HG02870 (cell line): ENCODE measurements around the gene AKAP12.
"Not testable (repeated sequence)": the region's sequence is repeated elsewhere in the genome, so short reads cannot be mapped to it uniquely, and the experiment has no call there.

Experiments
- ATAC-seq: cut with Tn5 transposase; IDR thresholded peaks from one replicate; pipeline ENCODE4 v1.9.1; 2021; ENCODE audit warnings: mild to moderate bottlenecking, moderate library complexity; ENCODE audit not compliant: unreplicated experiment

AKAP12 gene

DNA sequence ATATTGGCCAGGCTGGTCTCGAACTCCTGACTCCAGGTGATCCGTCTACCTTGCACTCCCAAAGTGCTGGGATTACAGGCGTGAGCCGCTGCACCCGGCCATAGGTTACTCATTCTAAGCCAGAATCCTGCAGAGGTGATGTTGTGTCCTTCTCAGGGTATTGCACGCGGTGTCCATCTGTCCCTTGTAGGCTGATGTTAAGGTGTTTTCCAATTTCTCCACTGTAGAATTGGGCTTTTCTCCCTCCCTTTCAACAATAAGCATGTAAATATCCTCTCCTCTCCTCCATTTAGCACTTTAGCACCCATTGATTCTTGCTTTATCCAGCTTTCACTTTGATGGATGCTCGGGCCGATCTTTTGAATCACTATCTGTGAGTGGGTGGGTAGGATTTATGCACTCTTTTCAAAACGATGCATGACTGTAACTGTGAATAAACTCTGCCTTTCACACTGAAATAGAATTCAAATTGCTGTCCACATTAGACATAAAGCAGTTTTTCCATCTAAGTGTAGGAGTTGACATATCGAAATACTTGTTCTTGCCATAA is 99.0 kb downstream of the AKAP12 start:
- ATAC-seq = no peak

DNA sequence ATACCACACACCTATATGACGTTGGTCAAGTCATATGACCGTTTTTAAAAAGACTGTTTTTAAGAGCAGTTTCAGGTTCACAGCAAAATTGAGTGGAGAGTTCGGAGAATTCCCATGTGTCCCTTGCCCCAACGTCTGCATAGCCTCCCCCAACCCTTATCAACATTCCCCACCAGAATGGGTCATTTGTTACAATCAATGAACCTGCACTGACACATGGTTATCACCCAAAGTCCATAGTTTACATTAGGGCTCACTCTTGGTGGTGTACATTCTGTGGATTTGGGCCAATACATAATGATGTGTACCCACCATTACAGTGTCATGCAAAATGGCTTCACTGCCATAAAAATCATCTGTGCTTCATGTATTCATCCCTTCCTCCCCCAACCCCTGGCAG is 99.6 kb downstream of the AKAP12 start:
- no peak for ATAC-seq

DNA sequence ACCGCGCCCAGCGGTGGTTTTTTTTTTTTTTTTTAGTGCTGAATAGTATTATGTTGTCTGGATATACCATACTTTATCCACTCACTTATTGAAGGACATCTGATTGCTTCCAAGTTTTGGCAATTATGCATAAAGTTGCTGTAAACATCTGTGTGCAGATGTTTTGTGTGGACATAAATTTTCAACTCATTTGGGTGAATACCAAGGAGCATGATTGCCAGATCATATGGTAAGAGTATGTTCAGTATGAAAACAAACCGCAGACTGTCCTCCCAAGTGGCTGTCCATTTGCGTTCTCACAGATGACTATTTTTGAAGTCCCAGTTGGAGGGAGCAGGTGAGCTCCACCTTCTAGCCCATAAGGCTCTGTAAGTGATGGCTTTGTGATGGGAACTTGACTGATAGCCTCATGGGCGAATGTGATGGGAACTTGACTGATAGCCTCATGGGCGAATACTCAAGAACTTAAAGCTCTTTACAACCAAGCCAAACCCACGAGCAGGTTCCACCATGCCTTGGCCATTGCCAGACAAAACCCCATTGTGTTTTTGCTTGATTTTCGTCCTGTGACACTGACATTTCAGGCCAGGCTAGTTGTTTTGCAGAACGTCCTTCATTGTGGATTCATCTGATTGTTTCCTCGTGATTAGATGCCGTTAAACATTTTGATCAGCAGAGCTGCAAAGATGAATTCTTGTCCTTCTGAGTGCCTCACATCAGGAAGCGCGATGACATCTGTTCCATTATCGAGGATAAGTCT is 100.6 kb downstream of the AKAP12 start:
- ATAC-seq = no peak

DNA sequence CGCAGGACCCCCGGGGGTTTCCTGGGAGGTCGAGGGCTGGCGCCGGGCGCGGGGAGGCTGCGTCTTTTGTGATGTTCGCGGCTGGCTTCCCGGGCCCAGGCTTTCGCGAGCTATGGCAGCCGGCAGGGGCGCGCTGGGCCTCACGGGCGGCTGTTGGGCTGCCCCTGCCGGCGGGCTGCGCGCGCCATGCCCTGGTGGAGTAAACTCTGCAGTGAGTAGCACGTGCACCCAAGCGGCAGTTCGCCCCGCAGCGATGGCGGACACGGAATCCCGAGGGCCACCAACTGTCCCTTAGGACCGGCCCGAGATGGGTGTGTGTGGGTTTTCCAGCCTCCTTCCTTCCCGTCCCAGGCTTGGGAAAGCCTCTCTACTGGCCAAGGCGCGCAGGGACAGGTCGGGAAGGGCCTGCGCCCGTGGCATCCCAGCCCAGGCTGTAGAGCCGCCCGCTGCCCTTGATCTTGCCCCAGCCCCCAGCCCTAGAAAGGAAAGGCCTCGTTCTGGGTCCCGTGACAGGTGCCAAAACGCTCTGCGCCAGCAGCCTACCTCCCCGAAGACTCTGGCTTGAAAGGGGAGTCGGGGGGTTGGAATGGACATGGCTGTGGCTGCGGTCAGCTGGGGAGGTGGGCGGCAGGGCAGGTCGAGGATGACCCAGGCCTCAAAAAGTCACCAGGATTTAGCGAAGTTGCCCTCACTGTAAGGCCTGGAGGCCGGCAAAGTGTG is 101.9 kb downstream of the AKAP12 start:
- ATAC-seq = no peak

DNA sequence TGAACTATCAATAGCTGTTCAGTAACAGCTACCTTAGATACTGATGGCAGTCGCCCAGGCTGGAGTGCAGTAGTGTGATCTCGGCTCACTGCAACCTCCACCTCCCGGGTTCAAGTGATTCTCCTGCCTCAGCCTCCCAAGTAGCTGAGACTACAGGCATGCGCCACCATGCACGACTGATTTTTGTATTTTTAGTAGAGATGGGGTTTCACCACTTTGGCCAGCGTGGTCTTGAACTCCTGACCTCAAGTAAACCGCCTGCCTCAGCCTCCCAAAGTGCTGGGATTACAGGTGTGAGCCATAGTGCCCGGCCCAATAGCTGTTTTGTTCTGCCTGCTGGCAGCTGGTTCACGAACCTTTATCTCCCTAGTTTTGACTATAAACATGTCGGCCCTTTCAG is 103.0 kb downstream of the AKAP12 start:
- ATAC-seq = not testable (repeated sequence)

DNA sequence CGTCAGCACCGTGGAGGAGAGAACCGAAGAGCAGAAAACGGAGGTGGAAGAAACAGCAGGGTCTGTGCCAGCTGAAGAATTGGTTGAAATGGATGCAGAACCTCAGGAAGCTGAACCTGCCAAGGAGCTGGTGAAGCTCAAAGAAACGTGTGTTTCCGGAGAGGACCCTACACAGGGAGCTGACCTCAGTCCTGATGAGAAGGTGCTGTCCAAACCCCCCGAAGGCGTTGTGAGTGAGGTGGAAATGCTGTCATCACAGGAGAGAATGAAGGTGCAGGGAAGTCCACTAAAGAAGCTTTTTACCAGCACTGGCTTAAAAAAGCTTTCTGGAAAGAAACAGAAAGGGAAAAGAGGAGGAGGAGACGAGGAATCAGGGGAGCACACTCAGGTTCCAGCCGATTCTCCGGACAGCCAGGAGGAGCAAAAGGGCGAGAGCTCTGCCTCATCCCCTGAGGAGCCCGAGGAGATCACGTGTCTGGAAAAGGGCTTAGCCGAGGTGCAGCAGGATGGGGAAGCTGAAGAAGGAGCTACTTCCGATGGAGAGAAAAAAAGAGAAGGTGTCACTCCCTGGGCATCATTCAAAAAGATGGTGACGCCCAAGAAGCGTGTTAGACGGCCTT is 110.0 kb downstream of the AKAP12 start:
- no peak for ATAC-seq

DNA sequence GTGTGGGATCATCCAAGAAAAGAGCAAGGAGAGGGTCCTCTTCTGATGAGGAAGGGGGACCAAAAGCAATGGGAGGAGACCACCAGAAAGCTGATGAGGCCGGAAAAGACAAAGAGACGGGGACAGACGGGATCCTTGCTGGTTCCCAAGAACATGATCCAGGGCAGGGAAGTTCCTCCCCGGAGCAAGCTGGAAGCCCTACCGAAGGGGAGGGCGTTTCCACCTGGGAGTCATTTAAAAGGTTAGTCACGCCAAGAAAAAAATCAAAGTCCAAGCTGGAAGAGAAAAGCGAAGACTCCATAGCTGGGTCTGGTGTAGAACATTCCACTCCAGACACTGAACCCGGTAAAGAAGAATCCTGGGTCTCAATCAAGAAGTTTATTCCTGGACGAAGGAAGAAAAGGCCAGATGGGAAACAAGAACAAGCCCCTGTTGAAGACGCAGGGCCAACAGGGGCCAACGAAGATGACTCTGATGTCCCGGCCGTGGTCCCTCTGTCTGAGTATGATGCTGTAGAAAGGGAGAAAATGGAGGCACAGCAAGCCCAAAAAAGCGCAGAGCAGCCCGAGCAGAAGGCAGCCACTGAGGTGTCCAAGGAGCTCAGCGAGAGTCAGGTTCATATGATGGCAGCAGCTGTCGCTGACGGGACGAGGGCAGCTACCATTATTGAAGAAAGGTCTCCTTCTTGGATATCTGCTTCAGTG is 110.8 kb downstream of the AKAP12 start:
- ATAC-seq = no peak

DNA sequence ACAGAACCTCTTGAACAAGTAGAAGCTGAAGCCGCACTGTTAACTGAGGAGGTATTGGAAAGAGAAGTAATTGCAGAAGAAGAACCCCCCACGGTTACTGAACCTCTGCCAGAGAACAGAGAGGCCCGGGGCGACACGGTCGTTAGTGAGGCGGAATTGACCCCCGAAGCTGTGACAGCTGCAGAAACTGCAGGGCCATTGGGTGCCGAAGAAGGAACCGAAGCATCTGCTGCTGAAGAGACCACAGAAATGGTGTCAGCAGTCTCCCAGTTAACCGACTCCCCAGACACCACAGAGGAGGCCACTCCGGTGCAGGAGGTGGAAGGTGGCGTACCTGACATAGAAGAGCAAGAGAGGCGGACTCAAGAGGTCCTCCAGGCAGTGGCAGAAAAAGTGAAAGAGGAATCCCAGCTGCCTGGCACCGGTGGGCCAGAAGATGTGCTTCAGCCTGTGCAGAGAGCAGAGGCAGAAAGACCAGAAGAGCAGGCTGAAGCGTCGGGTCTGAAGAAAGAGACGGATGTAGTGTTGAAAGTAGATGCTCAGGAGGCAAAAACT is 111.5 kb downstream of the AKAP12 start:
- no peak for ATAC-seq

DNA sequence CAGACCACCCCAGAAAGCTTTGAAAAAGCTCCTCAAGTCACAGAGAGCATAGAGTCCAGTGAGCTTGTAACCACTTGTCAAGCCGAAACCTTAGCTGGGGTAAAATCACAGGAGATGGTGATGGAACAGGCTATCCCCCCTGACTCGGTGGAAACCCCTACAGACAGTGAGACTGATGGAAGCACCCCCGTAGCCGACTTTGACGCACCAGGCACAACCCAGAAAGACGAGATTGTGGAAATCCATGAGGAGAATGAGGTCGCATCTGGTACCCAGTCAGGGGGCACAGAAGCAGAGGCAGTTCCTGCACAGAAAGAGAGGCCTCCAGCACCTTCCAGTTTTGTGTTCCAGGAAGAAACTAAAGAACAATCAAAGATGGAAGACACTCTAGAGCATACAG is 112.0 kb downstream of the AKAP12 start:
- no peak for ATAC-seq

DNA sequence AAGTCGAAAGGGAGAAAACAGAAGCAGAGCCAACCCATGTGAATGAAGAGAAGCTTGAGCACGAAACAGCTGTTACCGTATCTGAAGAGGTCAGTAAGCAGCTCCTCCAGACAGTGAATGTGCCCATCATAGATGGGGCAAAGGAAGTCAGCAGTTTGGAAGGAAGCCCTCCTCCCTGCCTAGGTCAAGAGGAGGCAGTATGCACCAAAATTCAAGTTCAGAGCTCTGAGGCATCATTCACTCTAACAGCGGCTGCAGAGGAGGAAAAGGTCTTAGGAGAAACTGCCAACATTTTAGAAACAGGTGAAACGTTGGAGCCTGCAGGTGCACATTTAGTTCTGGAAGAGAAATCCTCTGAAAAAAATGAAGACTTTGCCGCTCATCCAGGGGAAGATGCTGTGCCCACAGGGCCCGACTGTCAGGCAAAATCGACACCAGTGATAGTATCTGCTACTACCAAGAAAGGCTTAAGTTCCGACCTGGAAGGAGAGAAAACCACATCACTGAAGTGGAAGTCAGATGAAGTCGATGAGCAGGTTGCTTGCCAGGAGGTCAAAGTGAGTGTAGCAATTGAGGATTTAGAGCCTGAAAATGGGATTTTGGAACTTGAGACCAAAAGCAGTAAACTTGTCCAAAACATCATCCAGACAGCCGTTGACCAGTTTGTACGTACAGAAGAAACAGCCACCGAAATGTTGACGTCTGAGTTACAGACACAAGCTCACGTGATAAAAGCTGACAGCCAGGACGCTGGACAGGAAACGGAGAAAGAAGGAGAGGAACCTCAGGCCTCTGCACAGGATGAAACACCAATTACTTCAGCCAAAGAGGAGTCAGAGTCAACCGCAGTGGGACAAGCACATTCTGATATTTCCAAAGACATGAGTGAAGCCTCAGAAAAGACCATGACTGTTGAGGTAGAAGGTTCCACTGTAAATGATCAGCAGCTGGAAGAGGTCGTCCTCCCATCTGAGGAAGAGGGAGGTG is 112.9 kb downstream of the AKAP12 start:
- no peak for ATAC-seq

DNA sequence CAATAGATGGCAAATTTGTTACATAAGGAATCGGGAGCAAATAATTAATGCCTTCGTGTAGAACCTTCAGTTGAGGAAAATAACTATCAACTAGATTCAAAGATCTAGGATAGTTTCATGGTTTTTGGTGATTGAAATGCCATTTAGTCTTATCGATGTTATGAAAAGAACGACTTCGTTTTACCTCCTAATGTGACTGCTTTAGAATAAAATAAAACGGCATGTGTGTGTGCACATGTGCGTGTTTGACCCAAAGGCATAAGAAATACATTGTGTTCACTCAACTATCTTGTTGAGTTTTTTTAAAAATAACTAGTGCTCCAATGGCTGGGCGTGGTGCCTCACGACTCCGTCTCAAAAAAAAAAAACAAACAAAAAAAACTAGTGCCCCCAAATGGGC is 114.0 kb downstream of the AKAP12 start:
- ATAC-seq = no peak

DNA sequence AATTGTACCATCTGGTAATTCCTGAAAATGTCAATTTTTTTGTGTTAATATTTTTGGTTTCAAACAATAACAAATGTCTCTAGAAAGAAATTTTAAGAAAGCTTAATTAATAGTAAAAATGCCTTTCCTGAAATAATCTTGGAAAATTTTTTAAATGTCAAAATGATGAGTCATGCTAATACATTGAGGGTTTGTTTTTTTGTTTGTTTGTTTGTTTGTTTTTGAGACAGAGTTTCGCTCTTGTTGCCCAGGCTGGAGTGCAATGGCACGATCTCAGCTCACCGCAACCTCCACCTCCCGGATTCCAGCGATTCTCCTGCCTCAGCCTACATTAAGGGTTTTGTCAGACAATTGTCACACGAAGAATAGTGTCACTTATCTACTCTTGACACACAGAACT is 117.2 kb downstream of the AKAP12 start:
- not testable (repeated sequence) for ATAC-seq

DNA sequence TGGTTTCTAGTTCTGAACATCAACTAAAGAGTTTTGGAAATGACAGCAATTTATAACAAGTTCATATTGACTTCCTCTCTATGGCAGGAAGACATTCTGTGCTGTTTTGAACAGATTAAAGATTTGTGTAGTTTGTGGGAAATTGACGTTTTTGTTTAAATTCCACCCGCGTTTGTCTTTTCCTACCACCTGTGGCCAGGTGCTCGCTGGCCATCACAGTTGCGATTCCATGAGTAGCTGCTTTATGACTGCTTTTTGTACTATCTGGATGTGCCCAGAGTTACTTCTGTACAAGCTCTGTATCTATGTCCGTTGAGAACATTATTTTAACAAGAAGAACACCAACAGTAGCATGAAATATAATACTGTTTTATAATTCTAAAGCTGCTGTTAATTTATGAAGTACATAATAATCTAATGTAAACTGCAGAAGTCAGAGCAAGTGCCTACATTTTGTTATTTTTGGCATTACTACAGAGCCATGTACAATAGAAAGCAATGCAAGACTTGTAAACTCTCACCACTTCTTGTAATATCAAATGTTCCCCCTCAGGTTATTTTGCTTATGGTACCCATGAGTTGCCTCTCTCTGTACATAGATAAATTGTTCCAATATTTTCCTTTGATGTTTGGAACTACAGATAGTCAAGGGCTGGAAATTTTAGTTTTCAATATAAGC is 118.1 kb downstream of the AKAP12 start:
- ATAC-seq = no peak

DNA sequence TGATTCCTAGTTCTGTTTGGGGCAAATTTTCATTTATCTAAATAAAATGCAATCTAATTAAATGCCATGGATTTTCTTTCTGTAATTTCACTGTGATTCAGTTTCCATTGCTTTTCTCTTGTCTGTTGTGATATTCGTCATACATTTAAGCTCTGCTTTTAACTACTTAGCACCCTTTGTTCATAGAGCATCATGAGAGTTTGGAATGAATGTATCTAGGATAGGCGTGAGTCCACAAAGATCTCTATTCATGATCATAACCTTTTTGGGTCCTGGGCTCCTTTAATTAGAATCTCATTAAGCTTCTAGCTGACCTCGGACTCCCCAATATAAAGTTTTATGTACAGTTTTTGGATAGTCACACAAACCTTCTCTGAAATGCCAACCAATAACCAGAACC is 118.7 kb downstream of the AKAP12 start:
- no peak for ATAC-seq

DNA sequence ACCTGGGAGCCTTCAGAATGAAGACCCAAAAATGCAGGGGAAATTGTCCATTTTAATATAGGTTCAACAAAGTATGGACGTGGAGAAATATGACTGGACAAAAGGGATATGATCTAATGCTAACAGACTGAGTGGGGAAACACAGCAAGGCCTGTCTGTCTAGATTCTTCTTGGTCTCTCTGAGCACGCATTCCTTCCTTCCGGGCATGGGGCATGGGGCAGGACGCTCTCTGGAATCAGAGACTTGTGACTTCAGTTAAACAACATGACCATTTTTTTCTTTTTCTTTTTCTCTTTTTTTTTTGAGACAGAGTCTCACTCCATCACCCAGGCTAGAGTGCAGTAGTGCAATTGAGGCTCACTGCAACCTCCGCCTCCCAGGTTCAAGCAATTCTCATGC is 119.7 kb downstream of the AKAP12 start:
- ATAC-seq = no peak

DNA sequence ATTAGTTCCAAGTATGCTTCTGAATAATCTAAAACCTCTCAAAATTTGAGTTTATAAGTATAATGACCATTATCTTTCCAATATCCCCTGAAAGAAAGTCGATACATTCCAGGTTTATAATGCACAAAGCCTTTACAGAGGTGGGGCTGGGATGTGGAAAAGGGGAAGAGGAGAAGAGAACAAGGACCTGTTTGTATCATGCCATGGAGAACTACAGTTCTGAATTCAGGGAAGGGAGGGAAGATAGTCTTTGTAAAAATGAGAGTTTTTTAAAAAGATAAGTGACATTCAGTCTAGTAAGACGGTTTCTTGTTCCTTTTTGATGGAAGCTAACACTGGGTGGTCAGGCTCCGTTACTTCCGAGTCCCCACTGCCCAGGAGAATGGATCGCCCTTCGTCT is 125.5 kb downstream of the AKAP12 start:
- ATAC-seq = no peak

DNA sequence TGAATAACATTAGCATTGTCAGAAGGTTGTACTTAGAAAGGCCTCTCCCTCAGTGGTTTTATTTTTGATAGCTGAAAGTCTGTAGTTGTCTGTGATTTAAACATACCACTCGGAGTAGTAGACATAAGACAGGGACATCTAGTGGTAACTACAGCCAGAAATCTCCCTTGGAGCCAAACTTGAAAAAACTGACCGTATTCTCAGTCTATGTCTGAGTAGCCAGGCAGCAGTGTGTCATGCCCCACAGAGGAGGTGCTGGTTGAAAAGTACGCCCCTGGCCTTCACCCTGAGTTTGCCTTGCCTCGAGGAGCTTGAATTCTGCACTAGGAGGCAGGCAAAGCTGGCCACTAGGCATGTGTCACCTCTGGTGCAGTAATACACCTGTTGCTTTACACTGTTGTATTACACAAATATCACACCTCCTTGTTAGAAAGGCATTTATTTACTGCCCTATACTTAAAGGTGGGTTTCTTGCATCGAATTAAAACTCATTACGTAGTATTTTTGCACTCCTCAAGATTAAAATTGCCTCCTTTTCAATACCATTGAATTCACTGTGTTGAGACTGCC is 130.8 kb downstream of the AKAP12 start:
- no peak for ATAC-seq

DNA sequence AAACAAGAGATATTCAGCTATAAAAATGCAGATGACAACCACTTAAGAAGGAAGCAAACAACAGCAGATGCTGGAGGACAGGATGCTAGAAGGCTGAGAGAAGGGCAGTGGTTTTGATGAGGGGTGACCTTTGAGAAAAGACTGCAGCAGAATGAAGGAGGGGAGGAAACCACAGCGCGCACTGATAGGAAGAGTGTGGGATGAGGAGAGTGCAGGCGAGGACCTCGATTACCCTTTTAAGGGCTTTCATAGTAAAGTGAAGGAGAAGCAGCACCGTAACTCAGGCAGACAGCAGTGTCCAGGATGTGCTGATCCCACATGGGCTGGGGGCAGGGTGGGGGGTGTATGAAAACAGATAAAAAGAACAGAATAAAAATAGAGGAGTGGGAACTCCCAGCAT is 132.4 kb downstream of the AKAP12 start:
- ATAC-seq = no peak
